SK-MEL-5 (cell line): Measurements from ENCODE around the gene ATG16L2. TPM values are rescaled to one million over a fixed set of nuclear protein-coding genes. Genes with fewer than 3 reads are reported as not detected.
"Not testable (repeated sequence)": the region's sequence is repeated elsewhere in the genome, so short reads cannot be mapped to it uniquely, and the experiment has no call there.

Source experiments
- DNase-seq: peaks from one replicate; pipeline ENCODE4 v3.0.0-alpha.2; 2016; ENCODE audit warnings: low read depth, low spot score
- in situ Hi-C: cut with HindIII; loops from 2 replicates; pipeline ENCODE4 v1.10.0; 2016; ENCODE audit warnings: low sequenced_read_pairs, high pct_unique_total_duplicates, low pct_unique_long_range_greater_than_20kb
- total RNA-seq: library from RNA; depleted of rRNA; stranded (reverse); fragments of >200 nt; shearing (Covaris generic); gene quantifications from 2 replicates; pipeline ENCODE4 v1.2.3, GENCODE V29; 2014

The ATG16L2 gene
- total RNA-seq, 1 experiment from 2014 or later = 4.6 TPM

DNA sequence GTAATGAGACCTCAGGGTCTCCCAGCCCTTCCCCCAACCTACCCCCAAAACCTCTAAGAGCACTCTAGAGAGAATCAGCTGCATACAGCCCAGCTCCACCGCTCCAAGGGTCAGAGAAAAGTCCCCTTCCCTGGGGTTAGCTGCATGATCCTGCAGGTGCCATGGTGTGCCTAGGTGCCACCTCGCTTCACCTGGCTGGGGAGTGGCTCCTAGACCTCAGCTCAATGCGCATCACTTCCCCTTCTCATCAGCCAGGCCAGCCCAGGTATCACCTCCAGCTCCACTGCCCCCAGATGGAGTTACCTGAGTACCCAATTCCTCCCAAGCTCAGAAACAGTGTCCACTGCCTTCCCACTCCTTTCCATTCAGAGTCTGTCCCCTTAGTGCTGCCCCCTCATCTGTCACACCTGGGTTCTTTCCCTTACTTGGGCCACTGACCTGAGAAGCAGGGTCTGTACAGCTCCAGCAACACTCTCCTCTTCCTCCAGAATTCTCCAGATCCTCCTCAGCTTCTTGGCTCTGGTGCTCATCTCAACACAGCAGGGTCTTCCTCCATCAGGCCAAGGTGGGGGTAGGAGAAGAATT, 21.7 kb upstream of the ATG16L2 start:
- no peak for DNase-seq
- in situ Hi-C loops = no loop called here

DNA sequence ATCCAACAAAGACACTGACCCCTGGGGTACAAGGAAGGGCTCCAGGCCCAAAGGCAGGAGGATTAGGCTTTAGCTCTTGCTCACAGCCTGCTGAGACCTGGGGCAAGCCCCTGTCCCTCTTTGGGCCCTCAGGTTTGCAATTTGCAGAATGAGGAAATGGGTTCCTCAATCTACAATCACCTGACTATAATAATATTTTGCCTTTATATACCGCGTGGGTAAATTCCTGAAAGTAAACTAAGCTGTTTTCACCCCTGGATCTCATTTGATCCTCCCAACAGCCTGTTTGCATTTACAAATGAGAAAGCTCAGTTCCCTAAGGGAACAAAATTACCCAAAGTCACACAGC, 21.2 kb upstream of the ATG16L2 start:
- in situ Hi-C loops = no loop called here
- DNase-seq = no peak

DNA sequence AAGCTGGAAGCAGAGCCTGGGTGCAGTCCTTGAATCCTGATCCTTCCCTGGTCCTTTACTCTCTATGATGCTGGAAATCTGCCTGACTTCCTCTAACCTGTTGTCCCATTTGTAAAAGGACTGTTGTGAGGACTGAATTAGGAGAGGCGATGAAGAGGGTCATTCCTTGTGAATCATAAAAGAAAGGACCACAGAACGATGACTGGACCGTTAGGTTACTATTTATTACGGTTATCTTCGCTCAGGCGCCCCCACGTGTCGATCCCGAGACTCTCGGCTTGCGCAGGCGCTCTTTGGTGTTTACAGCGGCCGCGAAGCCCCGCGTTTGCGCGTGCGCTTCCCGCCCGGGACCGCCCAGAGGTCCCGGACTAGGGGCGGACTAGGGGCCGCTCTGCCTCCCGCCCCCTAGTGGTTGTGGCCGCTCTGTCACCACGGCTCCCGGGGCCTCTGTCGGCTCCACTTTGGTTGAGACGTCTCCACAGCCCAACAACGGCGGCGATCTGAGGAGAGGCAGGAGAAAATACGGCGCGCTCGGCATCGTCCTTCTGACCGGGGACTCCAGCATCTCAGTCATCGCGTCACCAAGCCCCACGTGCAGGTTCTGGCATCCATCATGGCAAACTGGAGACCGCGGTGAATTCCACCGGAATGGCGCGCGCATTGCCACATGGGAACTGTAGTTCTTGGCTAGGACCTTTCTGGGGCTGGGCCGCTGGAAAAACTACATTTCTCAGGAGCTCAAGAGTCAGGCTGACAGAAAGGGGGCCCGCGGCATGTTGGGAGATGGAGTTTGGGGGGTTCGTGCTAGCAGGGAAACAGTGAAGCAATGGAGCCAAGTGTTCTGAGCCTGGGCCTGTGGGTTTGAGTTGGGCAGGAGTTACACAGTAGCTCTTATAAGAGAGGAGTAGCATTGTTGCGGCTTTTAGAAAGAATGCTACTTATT, 20.5 kb upstream of the ATG16L2 start, which contains the start of gene STARD10:
Gene STARD10, minus strand, starts transcription at position 623 of the 943 bp plus-strand sequence. CDS start 12,866 bp downstream, outside the sequence.
- in situ Hi-C loops = no loop called here
- DNase-seq = peak; percentile 97

DNA sequence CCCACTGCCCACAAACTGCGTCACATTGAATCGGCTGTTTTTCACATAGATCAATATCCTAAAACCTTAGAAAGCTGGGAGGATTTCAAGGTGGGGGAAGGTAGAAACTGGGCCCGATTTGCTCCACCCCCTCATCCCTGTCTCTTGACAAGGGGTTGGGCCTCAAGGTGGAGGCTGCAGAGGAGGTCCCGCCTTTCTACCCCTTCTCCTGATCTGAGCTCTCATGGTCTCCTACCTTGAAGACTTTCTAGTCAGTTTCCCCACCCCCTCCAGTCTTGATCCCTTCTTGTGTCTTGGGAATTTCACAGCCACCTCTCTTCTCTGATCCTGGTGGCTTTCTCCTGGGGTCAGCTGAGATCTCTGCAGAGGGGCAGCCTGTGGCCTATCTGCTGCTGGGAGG, 15.8 kb upstream of the ATG16L2 start:
- in situ Hi-C loops = no loop called here
- DNase-seq = no peak

DNA sequence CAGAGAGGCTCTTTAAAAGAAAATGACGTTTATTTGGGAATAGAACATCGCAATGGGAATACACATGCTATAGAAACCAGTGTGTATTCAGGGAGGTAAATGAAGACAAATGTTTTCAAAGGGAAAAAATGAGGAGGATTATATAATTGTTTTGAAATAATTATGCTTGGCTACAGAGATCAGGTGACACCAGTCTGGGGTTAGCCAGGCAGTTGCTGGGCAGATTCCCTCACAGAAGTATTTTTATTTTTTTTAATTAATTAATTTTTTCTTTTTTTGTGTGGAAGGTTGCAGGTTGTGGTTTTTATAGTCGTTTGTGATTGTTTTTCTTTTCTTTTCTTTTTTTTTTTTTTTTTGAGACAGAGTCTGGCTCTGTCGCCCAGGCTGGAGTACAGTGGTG, 14.8 kb upstream of the ATG16L2 start:
- in situ Hi-C loops = no loop called here
- DNase-seq = no peak

DNA sequence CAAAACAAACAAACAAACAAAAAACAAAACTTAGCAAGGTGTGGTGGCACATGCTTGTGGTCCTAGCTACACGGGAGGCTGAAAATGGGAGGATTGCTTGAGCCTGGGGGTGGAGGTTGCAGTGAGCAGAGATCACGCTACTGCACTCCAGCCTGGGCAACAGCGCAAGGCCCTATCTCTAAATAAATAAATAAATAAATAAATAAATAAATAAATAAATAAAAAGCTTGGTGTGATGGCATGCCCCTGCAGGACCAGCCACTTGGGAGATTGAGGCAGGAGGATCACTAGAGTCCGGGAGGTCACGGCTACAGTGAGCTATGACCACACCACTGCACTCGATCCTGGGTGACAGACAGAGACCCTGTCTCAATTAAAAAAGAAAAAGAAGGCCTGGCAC, 11.4 kb upstream of the ATG16L2 start:
- DNase-seq = no peak
- in situ Hi-C loops = no loop called here

DNA sequence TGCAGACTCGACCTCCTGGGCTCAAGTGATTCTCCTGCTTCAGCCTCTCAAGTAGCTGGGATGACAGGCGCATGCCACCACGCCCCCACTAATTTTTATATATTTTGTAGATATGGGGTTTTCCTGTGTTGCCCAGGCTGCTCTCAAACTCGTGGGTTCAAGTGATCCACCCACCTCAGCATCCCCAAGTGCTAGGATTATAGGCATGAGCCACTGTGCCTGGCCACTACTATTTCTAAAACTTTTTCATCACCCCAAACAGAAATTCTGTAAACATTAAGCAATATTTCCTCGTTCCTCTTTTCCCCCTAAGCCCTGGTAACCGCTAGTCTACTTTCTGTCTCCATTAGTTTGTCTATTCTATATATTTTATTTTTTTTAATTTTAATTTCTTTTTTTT, 9.0 kb upstream of the ATG16L2 start:
- DNase-seq = no peak
- in situ Hi-C loops = no loop called here

DNA sequence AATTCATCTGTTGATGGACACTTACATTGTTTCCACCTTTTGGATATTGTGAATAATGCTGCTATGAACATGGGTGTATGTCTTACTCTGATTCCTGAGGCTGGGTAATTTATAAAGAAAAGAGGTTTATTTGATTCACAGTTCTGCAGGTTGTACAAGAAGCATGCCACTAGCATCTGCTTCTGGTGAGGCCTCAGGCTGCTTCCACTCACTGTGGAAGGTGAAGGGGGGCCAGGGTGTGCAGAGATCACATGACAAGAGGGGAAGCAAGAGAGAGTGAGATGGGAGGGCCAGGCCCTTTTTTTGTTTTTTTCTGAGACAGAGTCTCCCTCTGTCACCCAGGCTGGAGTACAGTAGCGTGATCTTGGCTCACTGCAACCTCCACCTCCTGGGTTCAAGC, 7.8 kb upstream of the ATG16L2 start:
- DNase-seq, in situ Hi-C loops: not testable (repeated sequence)

DNA sequence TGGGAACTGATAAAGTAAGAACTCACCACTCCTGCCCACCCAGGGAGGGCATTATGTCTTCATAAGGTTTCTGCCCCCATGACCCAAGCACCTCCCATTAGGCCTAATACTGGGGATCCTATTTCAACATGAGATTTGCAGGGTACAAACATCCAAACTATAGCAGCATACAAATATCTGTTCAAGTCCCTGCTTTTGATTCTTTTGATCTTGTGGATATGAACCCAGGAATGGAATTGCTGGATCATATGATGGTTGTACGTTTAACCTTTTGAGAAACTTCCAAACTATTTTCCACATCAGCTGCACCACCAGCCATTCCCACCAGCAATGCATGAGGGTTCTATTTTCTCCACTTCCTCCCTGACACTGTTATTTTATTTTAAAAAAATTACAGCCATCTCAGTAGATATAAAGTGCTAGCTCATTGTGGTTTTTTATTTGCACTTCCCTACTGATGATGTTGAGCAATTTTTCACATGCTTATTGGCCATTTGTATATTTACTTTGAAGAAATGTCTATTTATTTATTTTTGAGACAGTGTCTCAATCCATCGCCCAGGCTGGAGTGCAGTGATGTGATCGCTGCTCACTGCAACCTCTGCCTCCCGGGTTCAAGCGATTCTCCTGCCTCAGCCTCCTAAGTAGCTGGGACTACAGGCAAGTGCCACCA, 7.1 kb upstream of the ATG16L2 start:
- no peak for DNase-seq
- in situ Hi-C loops = no loop called here

DNA sequence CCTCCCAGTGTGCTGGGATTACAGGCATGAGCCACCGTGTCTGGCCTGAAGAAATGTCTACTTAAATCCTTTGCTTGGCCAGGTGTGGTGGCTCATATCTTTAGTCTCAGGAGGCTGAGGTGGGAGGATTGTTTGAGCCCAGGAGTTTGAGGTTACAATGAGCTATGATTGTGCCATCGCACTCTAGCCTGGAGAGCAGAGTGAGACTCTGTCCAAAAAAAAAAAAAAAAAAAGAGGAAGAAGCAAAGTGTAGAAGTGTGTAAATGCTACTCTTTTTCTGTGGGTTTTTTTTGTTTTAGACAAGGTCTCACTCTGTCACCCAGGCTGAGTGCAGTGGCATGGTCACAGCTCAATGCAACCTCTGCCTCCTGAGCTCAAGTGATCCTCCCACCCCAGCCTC, 6.4 kb upstream of the ATG16L2 start:
- no peak for DNase-seq
- in situ Hi-C loops = no loop called here

DNA sequence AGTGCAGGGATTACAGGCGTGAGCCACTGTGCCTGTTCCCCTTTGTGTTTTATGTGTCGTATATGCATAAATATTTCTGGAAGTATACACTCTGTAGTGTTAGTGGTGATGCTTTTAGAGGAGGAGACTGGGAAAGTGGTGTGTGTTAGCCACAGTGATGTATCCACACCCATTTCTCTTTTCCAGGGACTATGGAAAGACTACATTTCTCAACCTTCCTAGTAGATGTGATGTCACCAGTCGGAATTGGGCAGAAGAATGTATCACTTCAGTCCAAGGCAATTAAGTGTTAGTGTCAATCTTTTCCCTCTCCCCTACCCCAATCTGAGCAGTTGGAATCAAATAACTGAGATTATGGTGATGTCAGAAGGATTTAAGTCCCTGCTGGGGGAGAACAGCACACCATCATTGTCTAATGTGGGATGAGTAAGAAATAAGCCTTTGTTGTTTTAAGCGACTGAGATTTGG, 5.8 kb upstream of the ATG16L2 start:
- no peak for DNase-seq
- in situ Hi-C loops = no loop called here

DNA sequence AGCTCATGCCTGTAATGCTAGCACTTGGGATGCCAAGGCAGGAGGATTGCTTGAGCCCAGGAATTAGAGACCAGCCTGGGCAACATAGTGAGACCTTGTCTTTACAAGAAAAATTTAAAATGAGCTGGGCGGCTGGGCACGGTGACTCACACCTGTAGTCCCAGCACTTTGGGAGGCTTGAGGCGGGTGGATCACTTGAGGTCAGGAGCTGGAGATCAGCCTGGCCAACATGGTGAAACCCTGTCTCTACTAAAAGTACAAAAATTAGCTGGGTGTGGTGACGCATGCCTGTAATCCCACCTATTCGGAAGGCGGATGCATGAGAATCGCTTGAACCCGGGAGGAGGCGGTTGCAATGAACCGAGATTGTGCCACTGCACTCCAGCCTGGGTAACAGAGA, 2.5 kb upstream of the ATG16L2 start:
- in situ Hi-C loops, DNase-seq: not testable (repeated sequence)

DNA sequence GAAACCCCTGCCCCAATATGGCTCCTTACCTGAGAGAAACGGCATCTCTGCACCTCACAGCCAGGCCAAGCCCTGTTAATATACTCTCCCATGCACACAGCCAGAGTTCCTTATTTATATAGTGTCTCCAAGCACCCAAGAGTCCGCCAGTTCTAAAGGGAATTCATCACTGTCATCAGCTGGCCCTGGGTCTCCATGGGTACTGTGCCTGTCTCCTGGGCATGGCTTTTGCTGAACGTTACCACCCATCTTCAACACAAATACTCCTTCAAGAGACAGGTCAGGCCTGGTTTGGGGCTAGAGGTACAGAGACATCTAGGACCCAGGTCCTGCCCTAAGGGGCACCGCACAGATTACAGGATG, 1.6 kb upstream of the ATG16L2 start:
- DNase-seq = no peak
- in situ Hi-C loops = no loop called here

DNA sequence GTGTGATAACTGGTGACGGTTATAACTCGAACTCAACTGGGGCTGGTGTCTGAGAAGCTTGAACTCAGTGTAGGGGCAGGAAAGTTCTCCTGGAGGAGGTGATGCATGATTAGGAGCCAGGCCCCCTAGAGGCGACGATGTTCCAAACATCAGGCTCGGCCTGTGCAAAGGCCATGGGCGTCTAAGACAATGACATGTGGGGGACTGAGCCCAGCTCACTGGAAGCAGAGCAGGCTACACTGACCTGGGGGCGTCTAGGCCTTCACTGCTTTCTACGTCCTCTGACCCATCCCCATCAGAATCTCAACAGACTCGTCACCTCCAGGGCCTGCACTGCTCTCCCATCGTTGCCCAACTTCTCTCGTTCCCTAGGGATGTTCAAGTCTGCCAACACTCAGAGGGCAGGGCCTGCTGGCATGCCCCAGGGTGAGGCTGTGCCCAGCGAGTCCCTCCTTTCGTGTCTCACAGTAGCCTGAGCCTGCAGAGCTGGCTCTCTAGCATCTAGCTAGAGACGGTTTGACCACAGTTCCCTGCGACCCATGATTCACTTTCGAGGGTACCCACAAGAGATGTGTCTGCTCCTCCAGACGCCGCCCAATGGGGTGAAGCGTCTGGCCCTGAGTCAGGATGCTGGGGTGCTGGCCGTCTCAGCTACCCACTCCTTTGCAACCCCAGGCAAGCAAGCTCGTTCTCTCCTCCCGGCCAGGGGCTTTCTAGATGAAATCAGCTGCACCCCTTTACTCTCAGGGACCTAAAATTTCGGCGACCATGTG, 1.1 kb upstream of the ATG16L2 start:
- in situ Hi-C loops = no loop called here
- peak; percentile 87 for DNase-seq

DNA sequence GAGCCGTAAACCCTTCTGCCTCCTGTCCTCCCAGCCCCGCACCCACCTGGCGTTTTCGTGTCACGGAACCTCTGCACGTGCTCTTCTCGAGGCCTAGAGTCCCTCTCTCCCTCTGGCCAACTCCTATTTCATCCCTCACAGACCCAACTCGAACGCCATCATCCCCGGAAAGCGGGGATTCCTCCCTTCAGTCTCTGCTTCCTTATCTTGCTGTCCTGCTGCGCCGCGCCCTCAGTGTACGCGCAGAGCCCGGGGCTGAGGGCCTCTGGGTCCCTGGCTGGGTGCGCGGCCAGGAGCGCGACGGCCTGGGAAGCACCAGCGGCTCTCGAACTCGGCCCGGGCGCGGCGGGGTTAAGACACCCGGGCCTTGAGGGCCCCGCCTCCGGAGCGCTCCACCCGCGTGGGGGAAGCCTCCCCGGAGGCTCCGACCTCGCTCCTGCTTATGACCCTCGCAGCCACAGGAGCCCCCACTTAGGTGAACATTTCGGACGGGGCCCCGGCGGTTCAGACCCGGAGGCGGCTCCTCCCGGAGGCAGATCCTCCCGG, 398 bp upstream of the ATG16L2 start:
- DNase-seq = peak; percentile 83
- in situ Hi-C loops = no loop called here

DNA sequence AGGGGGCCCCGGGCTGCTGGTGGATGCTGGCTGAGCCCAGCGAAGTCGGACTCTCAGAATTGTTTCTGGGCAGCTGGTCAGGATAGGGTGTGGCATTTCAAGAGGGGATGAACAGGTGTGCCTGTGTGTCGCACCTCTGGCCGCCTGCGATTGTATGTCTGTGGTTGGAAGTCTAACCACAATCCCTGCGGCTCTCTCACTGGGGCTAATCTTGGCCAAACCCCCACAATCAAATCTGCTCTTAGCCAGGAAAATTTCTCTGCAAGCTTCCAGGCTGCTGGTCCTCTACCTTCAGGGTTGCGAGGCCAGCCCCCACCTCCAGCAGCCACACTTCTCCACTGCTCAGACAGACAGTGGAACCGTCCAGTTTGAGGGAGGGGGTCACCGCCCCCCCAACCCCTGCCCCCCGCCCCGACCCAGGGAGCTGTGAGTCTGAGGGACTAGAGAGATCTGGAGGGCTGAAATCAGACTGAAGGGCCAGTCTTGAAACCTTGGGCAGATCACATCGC, 953 bp downstream of the ATG16L2 start:
- DNase-seq = no peak
- in situ Hi-C loops = no loop called here

DNA sequence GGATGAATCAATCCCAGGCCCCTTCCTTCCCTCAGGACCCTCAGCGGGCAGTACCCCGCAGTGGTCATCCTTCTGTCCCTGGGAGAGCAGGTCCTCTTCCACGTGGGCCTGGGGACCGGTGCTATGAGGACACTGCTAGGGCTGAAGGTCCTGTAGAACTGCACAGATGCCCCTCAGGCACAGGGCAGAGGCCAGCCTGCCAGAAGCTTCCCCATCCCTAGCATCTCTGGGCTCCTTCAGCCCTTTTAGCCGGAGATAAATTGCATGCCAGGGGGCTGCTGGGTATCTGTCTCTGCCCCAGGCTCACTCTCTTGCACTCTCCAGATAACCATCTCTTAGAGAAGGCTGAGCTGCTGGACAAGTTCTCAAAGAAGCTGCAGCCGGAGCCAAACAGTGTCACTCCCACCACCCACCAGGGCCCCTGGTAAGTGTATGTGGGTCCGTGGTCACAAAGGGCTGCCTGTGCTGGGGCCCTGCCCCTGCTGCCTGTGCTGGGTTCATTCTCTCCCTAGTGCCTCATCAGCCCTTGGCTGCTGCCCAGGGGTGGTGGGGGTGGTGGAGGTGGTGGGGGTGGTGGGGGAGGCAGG, 2.3 kb downstream of the ATG16L2 start:
- in situ Hi-C loops = no loop called here
- no peak for DNase-seq
